Smooth muscle cell (in vitro differentiated cells): Measurements from ENCODE around the gene CSMD2. TPM values are rescaled to one million over a fixed set of nuclear protein-coding genes. Genes with fewer than 3 reads are reported as not detected.

Source experiments
- DNase-seq: peaks from one replicate; lab custom pipeline; 2025; ENCODE audit not compliant: unreplicated experiment; lab: John Stamatoyannopoulos, UW
- H2AFZ ChIP-seq: fragments of 200-600 bp; sonication (generic); 2 replicates; pipeline ENCODE4 v1.6.0; 2016; ENCODE audit warnings: antibody characterized with exemption, low read depth, mild to moderate bottlenecking
- H3F3A ChIP-seq: fragments of 200-600 bp; sonication (generic); 2 replicates; pipeline ENCODE4 v1.6.0; 2017; ENCODE audit warnings: antibody characterized with exemption, low read depth
- H3K27ac ChIP-seq: fragments of 200-600 bp; sonication (generic); 2 replicates; pipeline ENCODE4 v1.5.1; 2016; ENCODE audit warnings: low read depth, mild to moderate bottlenecking
- H3K27me3 ChIP-seq: fragments of 200-600 bp; sonication (generic); 2 replicates; pipeline ENCODE4 v1.6.1; 2016; ENCODE audit warnings: low read depth, mild to moderate bottlenecking
- H3K36me3 ChIP-seq: fragments of 200-600 bp; sonication (generic); 2 replicates; pipeline ENCODE4 v1.5.1; 2016; ENCODE audit warnings: low read depth
- H3K4me1 ChIP-seq: fragments of 200-600 bp; sonication (generic); 2 replicates; pipeline ENCODE4 v1.5.1; 2016; ENCODE audit warnings: low read depth
- H3K4me2 ChIP-seq: fragments of 200-600 bp; sonication (generic); 2 replicates; pipeline ENCODE4 v1.6.0; 2016; ENCODE audit warnings: mild to moderate bottlenecking
- H3K4me3 ChIP-seq: fragments of 200-600 bp; sonication (generic); 2 replicates; pipeline ENCODE4 v1.5.1; 2016; ENCODE audit warnings: mild to moderate bottlenecking
- H3K79me2 ChIP-seq: fragments of 200-600 bp; sonication (generic); 2 replicates; pipeline ENCODE4 v1.6.0; 2016; ENCODE audit warnings: low read depth, mild to moderate bottlenecking
- H3K9ac ChIP-seq: fragments of 200-600 bp; sonication (generic); 2 replicates; pipeline ENCODE4 v1.6.0; 2016; ENCODE audit warnings: low read depth
- H3K9me3 ChIP-seq: fragments of 200-600 bp; sonication (generic); replicated peaks from 2 replicates; pipeline ENCODE4 v1.5.1; 2016; ENCODE audit warnings: low read depth
- H4K20me1 ChIP-seq: fragments of 200-600 bp; sonication (generic); 2 replicates; pipeline ENCODE4 v1.6.0; 2016; ENCODE audit warnings: low read depth
- CTCF ChIP-seq: fragments of 200-600 bp; sonication (generic); IDR thresholded peaks from 2 replicates; pipeline ENCODE4 v1.5.1; 2017; ENCODE audit warnings: borderline replicate concordance, mild to moderate bottlenecking, antibody characterized with exemption; ENCODE audit not compliant: insufficient read depth, poor library complexity, severe bottlenecking
- WGBS: methylation state at CpG from one replicate; pipeline ENCODE4 v1.1.7; 2016; ENCODE audit warnings: low lambda C conversion rate; 5-methylcytosine and 5-hydroxymethylcytosine counted together
- polyA plus RNA-seq: library from polyadenylated mRNA; unstranded; fragments of >200 nt; fragmentation: Nextera tagmentation; extraction: Ambion mirVana; gene quantifications from 2 replicates; pipeline ENCODE4 v1.2.1, GENCODE V29; 2016
- total RNA-seq: library from RNA; depleted of rRNA; stranded (reverse); fragments of >200 nt; gene quantifications from 2 replicates; pipeline ENCODE4 v1.2.3, GENCODE V29; 2014

Gene CSMD2
- total and polyA plus RNA-seq, 2 experiments from 2014 or later = 0.65 to 1.8 TPM

- H2AFZ ChIP-seq = no peak overlapping the region
- no peak overlapping the region for H3K4me3 ChIP-seq
- no peaks in the 10 kb centered on the region for H3K4me1 ChIP-seq
- DNase-seq = no peak
- H3K27ac ChIP-seq = no peak overlapping the region
- no peak for TF ChIP-seq CTCF
- no peaks in the 10 kb centered on the region for H3K9me3 ChIP-seq
- 89% methylated on average over 10 of the region's 10 CpGs for WGBS
- H3K79me2 ChIP-seq = no peaks in the 10 kb centered on the region
- no peaks in the 10 kb centered on the region for H3K27me3 ChIP-seq
- H3K36me3 ChIP-seq = no peaks in the 10 kb centered on the region
- no peaks in the 10 kb centered on the region for H3F3A ChIP-seq
- H3K4me2 ChIP-seq = no peak overlapping the region
- no peaks in the 10 kb centered on the region for H4K20me1 ChIP-seq
- H3K9ac ChIP-seq = no peak overlapping the region
These were observed 345.6 kb downstream of the CSMD2 start for GRCh38 chr1:33819290-33819912.

- H3K27me3 ChIP-seq = no peaks in the 10 kb centered on the region
- no peak overlapping the region for H2AFZ ChIP-seq
- H3K9me3 ChIP-seq = no peaks in the 10 kb centered on the region
- no peak overlapping the region for H3K4me2 ChIP-seq
- no peaks in the 10 kb centered on the region for H3K36me3 ChIP-seq
- 86% methylated on average over 3 of the region's 3 CpGs for WGBS
- H3K9ac ChIP-seq = no peak overlapping the region
- no peak overlapping the region for H3K27ac ChIP-seq
- no peak for DNase-seq
- no peaks in the 10 kb centered on the region for H3K79me2 ChIP-seq
- no peaks in the 10 kb centered on the region for H3F3A ChIP-seq
- no peak overlapping the region for H3K4me3 ChIP-seq
- no peaks in the 10 kb centered on the region for H4K20me1 ChIP-seq
- no peaks in the 10 kb centered on the region for H3K4me1 ChIP-seq
- no peak for TF ChIP-seq CTCF
These were observed 347.0 kb downstream of the CSMD2 start for GRCh38 chr1:33818071-33818470.

GRCh38 chr1:33815061-33815460 is 350.0 kb downstream of the CSMD2 start:
- H3K79me2 ChIP-seq = no peaks in the 10 kb centered on the region
- H2AFZ ChIP-seq = no peak overlapping the region
- H3K27ac ChIP-seq = no peak overlapping the region
- no peak overlapping the region for H3K4me2 ChIP-seq
- no peaks in the 10 kb centered on the region for H4K20me1 ChIP-seq
- no peaks in the 10 kb centered on the region for H3F3A ChIP-seq
- no peaks in the 10 kb centered on the region for H3K9me3 ChIP-seq
- H3K27me3 ChIP-seq = no peaks in the 10 kb centered on the region
- H3K4me1 ChIP-seq = no peaks in the 10 kb centered on the region
- no peak overlapping the region for H3K4me3 ChIP-seq
- no peak for DNase-seq
- H3K9ac ChIP-seq = no peak overlapping the region
- TF ChIP-seq CTCF = no peak
- H3K36me3 ChIP-seq = no peaks in the 10 kb centered on the region
- 70% methylated on average over 4 of the region's 4 CpGs for WGBS

GRCh38 chr1:33814166-33814565 is 350.9 kb downstream of the CSMD2 start:
- no peak for DNase-seq
- no peak overlapping the region for H3K9ac ChIP-seq
- no peak overlapping the region for H3K4me3 ChIP-seq
- H3K9me3 ChIP-seq = no peaks in the 10 kb centered on the region
- no peak overlapping the region for H3K27ac ChIP-seq
- H3K36me3 ChIP-seq = no peaks in the 10 kb centered on the region
- no peak overlapping the region for H2AFZ ChIP-seq
- H3K4me2 ChIP-seq = no peak overlapping the region
- no peaks in the 10 kb centered on the region for H3K4me1 ChIP-seq
- H3K79me2 ChIP-seq = no peaks in the 10 kb centered on the region
- H3K27me3 ChIP-seq = no peaks in the 10 kb centered on the region
- no peaks in the 10 kb centered on the region for H4K20me1 ChIP-seq
- no peak for TF ChIP-seq CTCF
- H3F3A ChIP-seq = no peaks in the 10 kb centered on the region
- WGBS = 82% methylated on average over 2 of the region's 2 CpGs
